ENCODE measurements around the gene ZBTB21. TPM values are rescaled to one million over a fixed set of nuclear protein-coding genes. Genes with fewer than 3 reads are reported as not detected.

ZBTB21 gene
- total RNA-seq, 1 experiment from 2014 or later = 18.1 TPM

DNA sequence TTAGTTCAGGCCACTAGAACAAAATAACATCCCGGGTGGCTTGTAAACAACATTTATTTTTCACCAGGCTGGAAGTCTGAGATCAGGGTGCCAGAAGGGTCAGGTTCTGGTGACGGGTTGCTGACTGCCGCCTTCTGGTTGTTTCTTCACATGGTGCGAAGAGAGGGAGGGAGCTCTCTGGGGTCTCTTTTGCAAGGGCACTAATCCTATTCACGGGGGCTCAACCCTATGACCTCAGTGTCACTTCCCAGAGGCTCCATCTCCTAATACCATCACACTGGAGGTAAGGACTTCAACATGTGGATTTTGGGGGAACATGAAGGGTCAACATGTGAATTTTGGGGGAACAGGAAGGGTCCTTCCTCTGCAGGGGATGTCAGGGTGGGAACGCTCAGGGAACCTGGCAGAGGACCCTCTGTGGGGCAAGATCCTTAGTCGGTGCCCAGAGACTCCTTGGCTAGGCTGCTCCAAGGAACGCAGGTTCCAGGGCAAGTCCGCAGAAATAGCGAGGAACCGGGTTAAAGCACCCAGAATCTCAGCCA is 47.7 kb downstream of the ZBTB21 start:
- Histone ChIP-seq H3K14ac (ENCODE audit: insufficient read depth, low read length) (no peak overlapping the region), H3K4me1 (ENCODE audit: insufficient read depth, low read length) (no peaks in the 10 kb centered on the region), H3K79me2 (ENCODE audit: insufficient read depth, low read length) (no peaks in the 10 kb centered on the region), H4K5ac (ENCODE audit: insufficient read length, low read depth, low read length) (no peak overlapping the region), H3K4me2 (ENCODE audit: insufficient read depth, insufficient read length, low read length) (no peak overlapping the region), H3K27ac (ENCODE audit: insufficient read length, low read depth, low read length) (no peak overlapping the region), H2BK120ac (ENCODE audit: low read depth, low read length, poor library complexity, severe bottlenecking) (no peak overlapping the region), H4K91ac (ENCODE audit: insufficient read length, low read depth, low read length) (no peak overlapping the region), H3K27me3 (ENCODE audit: insufficient read depth, low read length) (no peaks in the 10 kb centered on the region), H2BK12ac (ENCODE audit: insufficient read length, low read depth, low read length) (no peak overlapping the region), H2BK5ac (ENCODE audit: insufficient read length, low read length) (no peak overlapping the region), H2AK5ac (ENCODE audit: insufficient read length, low read length) (no peak overlapping the region), H2BK15ac (ENCODE audit: low read depth, low read length) (no peak overlapping the region), H4K20me1 (ENCODE audit: control insufficient read depth, insufficient read depth, insufficient read length) (no peaks in the 10 kb centered on the region), H3K4ac (ENCODE audit: low read depth, low read length) (no peak overlapping the region), H3K23ac (ENCODE audit: insufficient read length, low read depth, low read length) (no peak overlapping the region), H2AFZ (ENCODE audit: low read length) (no peak overlapping the region), H3K23me2 (ENCODE audit: insufficient read length, low read depth, low read length, poor library complexity, severe bottlenecking) (no peaks in the 10 kb centered on the region), H3K79me1 (ENCODE audit: insufficient read depth, low read depth, low read length, poor library complexity, severe bottlenecking) (no peaks in the 10 kb centered on the region), H2BK20ac (ENCODE audit: low read depth, low read length, poor library complexity, severe bottlenecking) (no peak overlapping the region), H3K9me3 (ENCODE audit: control insufficient read depth, low read depth, low read length) (no peaks in the 10 kb centered on the region), H3T11ph (ENCODE audit: low read length) (no peak overlapping the region), H4K8ac (replicated peaks; ENCODE audit: insufficient read length, low read depth, low read length) (no peak overlapping the region), H3K18ac (ENCODE audit: insufficient read length, low read depth, low read length) (no peak overlapping the region), H3K56ac (ENCODE audit: insufficient read length, low read depth, low read length) (no peak overlapping the region), H3K9ac (ENCODE audit: extremely low read depth, insufficient read length, low read length) (no peak overlapping the region)
- WGBS (ENCODE audit: extremely low coverage, insufficient read length, low lambda C conversion rate) = no CpG with 5 or more reads among the region's 11 CpGs
- DNase-seq = no peak
- H3K4me1 Mint-ChIP-seq = peaks cover 19 to 20% of the 10 kb centered on the region in 2 experiments
- H3K27me3 Mint-ChIP-seq (ENCODE audit: low read depth) = peaks cover 10% of the 10 kb centered on the region
- no peak overlapping the region for H3K4me3 Mint-ChIP-seq
- H3K27ac Mint-ChIP-seq = no peak overlapping the region
- no peaks in the 10 kb centered on the region for H3K9me3 Mint-ChIP-seq
- TF ChIP-seq, protein P1, sequence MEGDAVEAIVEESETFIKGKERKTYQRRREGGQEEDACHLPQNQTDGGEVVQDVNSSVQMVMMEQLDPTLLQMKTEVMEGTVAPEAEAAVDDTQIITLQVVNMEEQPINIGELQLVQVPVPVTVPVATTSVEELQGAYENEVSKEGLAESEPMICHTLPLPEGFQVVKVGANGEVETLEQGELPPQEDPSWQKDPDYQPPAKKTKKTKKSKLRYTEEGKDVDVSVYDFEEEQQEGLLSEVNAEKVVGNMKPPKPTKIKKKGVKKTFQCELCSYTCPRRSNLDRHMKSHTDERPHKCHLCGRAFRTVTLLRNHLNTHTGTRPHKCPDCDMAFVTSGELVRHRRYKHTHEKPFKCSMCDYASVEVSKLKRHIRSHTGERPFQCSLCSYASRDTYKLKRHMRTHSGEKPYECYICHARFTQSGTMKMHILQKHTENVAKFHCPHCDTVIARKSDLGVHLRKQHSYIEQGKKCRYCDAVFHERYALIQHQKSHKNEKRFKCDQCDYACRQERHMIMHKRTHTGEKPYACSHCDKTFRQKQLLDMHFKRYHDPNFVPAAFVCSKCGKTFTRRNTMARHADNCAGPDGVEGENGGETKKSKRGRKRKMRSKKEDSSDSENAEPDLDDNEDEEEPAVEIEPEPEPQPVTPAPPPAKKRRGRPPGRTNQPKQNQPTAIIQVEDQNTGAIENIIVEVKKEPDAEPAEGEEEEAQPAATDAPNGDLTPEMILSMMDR (conservative IDR thresholded peaks at IDR 0.05) = no peak
- no peaks in the 10 kb centered on the region for H3K36me3 Mint-ChIP-seq (ENCODE audit: insufficient read depth in 1 of 3, low read depth in 3 of 3)
